IPS-18a (cell line): Measurements from ENCODE around the gene APLF.

Experiments used
- H3K27ac ChIP-seq: one replicate; pipeline ENCODE4 v1.5.1; 2013; ENCODE audit warnings: low read length
- H3K27me3 ChIP-seq: one replicate; pipeline ENCODE4 v1.6.1; 2013; ENCODE audit warnings: mild to moderate bottlenecking, low read length; ENCODE audit not compliant: control insufficient read depth, insufficient read depth
- H3K36me3 ChIP-seq: one replicate; pipeline ENCODE4 v1.6.1; 2013; ENCODE audit warnings: low read depth, low read length; ENCODE audit not compliant: control insufficient read depth
- H3K4me1 ChIP-seq: one replicate; pipeline ENCODE4 v1.6.1; 2013; ENCODE audit warnings: low read depth, low read length; ENCODE audit not compliant: control insufficient read depth
- H3K4me3 ChIP-seq: one replicate; pipeline ENCODE4 v1.5.1; 2013; ENCODE audit warnings: low read length
- H3K9ac ChIP-seq: one replicate; pipeline ENCODE4 v1.6.1; 2013; ENCODE audit warnings: mild to moderate bottlenecking, low read length, moderate library complexity
- H3K9me3 ChIP-seq: one replicate; pipeline ENCODE4 v1.6.1; 2013; ENCODE audit warnings: low read depth, low read length; ENCODE audit not compliant: control insufficient read depth

Gene APLF

GRCh38 chr2:68466361-68466777, 1.0 kb upstream of the APLF start:
- no peaks in the 10 kb centered on the region for H3K27me3 ChIP-seq
- no peak overlapping the region for H3K27ac ChIP-seq
- H3K9ac ChIP-seq, result peak overlapping the region; percentile 61

DNA sequence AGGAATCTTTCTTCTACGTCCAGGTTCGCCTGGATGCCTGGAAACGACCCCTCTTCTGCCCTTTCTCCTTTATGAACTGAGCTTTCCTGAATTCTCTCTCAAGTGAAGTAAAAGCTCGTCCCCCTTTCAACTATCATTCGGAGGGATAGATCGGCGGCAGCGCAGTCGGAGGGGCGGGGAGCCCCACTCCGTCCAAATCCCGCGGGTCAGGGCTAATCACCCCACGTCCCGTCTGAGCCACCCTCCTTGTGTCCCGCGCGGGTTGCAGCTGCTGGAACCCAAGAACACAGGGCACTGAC, 658 bp upstream of the APLF start:
- Histone ChIP-seq H3K9me3 (no peaks in the 10 kb centered on the region), H3K27ac (no peak overlapping the region), H3K27me3 (no peaks in the 10 kb centered on the region), H3K4me1 (peaks cover 6% of the 10 kb centered on the region), H3K9ac (peak overlapping the region; percentile 61), H3K4me3 (peak overlapping the region; percentile 91), H3K36me3 (no peaks in the 10 kb centered on the region)

More at GRCh38 chr2:68466361-68466777, 1.0 kb upstream of the APLF start:
- Histone ChIP-seq H3K9me3 (no peaks in the 10 kb centered on the region), H3K4me1 (peaks cover 6% of the 10 kb centered on the region), H3K4me3 (peak overlapping the region; percentile 91), H3K36me3 (no peaks in the 10 kb centered on the region)

DNA sequence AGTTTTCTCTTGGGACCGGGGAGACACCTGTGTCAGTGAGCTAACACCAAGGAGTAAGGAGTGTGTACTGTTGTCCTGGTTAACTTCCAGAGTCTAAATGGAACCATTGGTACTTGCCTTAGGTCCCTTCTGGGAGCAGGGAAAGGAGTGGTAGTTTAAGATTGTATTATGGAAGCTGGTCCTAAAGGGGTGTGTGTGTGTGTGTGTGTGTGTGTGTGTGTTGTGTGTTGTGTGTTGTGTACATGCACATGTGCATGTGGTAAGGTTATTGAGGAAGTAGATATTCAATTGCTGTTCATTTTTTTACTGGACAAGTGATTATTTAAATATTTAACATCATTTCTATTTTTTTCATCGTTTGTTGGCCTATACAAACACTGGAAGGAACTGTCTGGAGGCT, 1.4 kb downstream of the APLF start:
- H3K4me1 ChIP-seq, result peaks cover 6% of the 10 kb centered on the region
- H3K4me3 ChIP-seq, result peak overlapping the region; percentile 91
- no peaks in the 10 kb centered on the region for H3K9me3 ChIP-seq
- no peak overlapping the region for H3K27ac ChIP-seq
- H3K9ac ChIP-seq, result no peak overlapping the region
- no peaks in the 10 kb centered on the region for H3K27me3 ChIP-seq
- H3K36me3 ChIP-seq, result no peaks in the 10 kb centered on the region

- Histone ChIP-seq H3K9ac (no peak overlapping the region), H3K27ac (no peak overlapping the region)
Observed at GRCh38 chr2:68469935-68470334, 2.5 kb downstream of the APLF start.

DNA sequence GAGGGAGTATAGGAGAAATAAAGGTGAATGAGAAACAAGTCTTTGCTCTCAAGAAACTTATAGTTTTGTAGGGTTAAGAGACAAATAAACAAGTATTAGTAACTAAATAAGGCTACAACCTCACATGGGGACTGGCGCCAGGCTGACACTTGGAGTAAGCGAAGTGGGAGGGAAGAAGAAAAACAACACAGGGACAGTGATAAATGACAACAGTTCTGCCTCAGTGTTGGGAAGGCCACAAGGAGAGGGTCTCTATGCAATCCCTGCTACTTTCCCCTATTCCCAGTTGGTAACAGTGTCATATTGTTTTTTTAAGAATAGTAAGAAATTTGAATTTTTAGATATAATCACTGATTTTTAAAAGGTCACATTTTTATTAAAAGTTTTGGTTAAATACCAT, 4.0 kb downstream of the APLF start:
- Histone ChIP-seq H3K9me3 (no peaks in the 10 kb centered on the region), H3K4me1 (peaks cover 6% of the 10 kb centered on the region), H3K27me3 (no peaks in the 10 kb centered on the region), H3K36me3 (no peaks in the 10 kb centered on the region), H3K9ac (no peak overlapping the region), H3K4me3 (no peak overlapping the region), H3K27ac (no peak overlapping the region)

More at GRCh38 chr2:68469935-68470334, 2.5 kb downstream of the APLF start:
- Histone ChIP-seq H3K36me3 (no peaks in the 10 kb centered on the region), H3K9me3 (no peaks in the 10 kb centered on the region), H3K27me3 (no peaks in the 10 kb centered on the region), H3K4me1 (peaks cover 6% of the 10 kb centered on the region), H3K4me3 (no peak overlapping the region)

DNA sequence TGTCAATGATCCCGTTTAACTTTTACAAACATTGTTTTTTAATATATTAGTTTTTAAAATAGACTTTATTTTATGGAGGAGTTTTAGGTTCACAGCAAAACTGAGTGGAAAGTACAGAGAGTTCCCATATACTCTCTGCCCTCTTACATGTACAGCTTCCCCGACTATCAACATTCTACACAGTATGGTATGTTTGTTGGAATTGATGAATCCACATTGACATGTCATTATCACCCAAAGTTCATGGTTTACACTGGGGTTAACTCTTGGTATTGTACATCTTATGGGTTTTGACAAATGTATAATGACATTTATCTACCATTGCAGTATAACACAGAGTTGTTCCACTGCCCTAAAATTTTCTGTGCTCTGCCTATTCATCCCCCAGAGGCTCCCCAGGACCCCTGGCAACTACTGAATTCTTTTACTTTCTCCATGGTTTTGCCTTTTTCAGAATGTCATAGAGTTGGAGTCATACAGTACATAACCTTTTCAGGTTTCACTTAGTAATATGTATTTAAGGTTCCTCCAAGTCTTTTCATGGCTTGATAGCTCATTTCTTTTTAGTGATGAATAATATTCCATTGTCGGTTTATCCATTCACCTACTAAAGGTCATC, 5.5 kb downstream of the APLF start:
- Histone ChIP-seq H3K27ac (no peak overlapping the region), H3K36me3 (no peaks in the 10 kb centered on the region), H3K9ac (no peak overlapping the region), H3K4me1 (peaks cover 6% of the 10 kb centered on the region), H3K27me3 (no peaks in the 10 kb centered on the region), H3K9me3 (no peaks in the 10 kb centered on the region), H3K4me3 (no peak overlapping the region)

DNA sequence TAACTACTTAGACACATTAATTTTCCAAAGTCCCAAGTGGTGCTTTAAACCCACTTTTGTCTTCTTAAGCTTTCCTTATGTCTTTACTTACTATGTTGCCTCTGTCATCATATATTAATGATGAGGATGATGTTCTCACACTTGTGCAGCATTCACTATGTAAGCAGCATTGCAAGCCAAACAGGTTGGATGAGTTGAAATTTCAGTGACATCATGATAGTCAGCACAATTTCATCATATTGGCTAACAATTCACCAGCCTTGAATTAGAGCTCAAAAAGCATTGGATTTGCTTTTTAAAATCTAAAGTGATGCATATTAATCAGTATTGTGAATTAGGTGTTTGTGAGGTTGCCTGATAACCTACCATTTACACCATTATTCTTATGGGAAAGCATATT, 7.7 kb downstream of the APLF start:
- H3K4me3 ChIP-seq, result no peak overlapping the region
- no peaks in the 10 kb centered on the region for H3K9me3 ChIP-seq
- H3K4me1 ChIP-seq, result no peaks in the 10 kb centered on the region
- H3K9ac ChIP-seq, result no peak overlapping the region
- H3K36me3 ChIP-seq, result no peaks in the 10 kb centered on the region
- no peak overlapping the region for H3K27ac ChIP-seq
- no peaks in the 10 kb centered on the region for H3K27me3 ChIP-seq

- no peak overlapping the region for H3K9ac ChIP-seq
- H3K27me3 ChIP-seq, result no peaks in the 10 kb centered on the region
- no peaks in the 10 kb centered on the region for H3K36me3 ChIP-seq
- no peaks in the 10 kb centered on the region for H3K4me1 ChIP-seq
- no peak overlapping the region for H3K27ac ChIP-seq
- no peak overlapping the region for H3K4me3 ChIP-seq
- H3K9me3 ChIP-seq, result no peaks in the 10 kb centered on the region
Observed at GRCh38 chr2:68475576-68475975, 8.2 kb downstream of the APLF start.

DNA sequence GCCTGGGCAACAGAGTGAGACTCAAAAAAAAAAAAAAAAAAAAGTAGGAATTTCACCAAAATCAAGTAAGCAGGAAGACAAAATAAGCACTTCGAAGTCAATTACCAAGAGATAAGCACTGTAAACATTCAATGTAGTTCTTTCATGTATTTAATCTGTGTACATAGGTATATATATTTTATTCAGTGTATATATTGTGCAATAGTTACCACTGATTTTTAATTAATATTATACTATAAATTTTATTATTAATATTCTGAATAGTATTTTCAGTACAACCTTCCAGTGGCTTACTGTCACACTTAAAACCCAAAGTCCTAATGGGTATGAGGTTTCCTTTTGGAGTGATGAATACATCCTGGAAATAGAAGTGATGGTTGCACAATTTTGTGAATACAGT, 9.1 kb downstream of the APLF start:
- H3K27ac ChIP-seq, result no peak overlapping the region
- H3K4me1 ChIP-seq, result no peaks in the 10 kb centered on the region
- H3K9me3 ChIP-seq, result no peaks in the 10 kb centered on the region
- H3K9ac ChIP-seq, result no peak overlapping the region
- no peak overlapping the region for H3K4me3 ChIP-seq
- no peaks in the 10 kb centered on the region for H3K27me3 ChIP-seq
- H3K36me3 ChIP-seq, result no peaks in the 10 kb centered on the region

DNA sequence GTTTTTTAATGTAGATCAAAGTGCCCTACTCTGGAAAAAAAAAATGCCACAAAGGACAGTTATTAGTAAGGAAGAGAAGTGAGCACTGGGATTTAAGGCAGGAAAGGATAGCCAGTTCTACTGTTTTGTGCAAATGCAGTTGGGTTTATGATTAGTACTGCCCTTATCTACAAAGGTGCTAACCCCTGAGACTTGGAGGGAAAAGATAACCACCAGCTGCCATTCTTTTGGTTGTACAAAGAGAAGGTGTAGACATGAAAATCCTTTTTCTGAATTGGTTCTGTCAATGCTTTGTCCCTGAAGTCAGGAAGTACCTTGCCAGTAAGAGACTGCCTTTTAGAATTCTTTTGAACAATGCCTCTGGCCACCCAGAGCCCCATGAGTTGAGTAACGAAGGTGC, 11.3 kb downstream of the APLF start:
- no peaks in the 10 kb centered on the region for H3K27me3 ChIP-seq
- no peaks in the 10 kb centered on the region for H3K9me3 ChIP-seq
- H3K4me1 ChIP-seq, result no peaks in the 10 kb centered on the region
- H3K4me3 ChIP-seq, result no peak overlapping the region
- H3K9ac ChIP-seq, result no peak overlapping the region
- H3K27ac ChIP-seq, result no peak overlapping the region
- H3K36me3 ChIP-seq, result no peaks in the 10 kb centered on the region

- Histone ChIP-seq H3K4me1 (no peaks in the 10 kb centered on the region), H3K9me3 (no peaks in the 10 kb centered on the region), H3K4me3 (no peak overlapping the region), H3K9ac (no peak overlapping the region), H3K27me3 (no peaks in the 10 kb centered on the region), H3K36me3 (no peaks in the 10 kb centered on the region), H3K27ac (no peak overlapping the region)
Observed at GRCh38 chr2:68482296-68482820, 15.0 kb downstream of the APLF start.

DNA sequence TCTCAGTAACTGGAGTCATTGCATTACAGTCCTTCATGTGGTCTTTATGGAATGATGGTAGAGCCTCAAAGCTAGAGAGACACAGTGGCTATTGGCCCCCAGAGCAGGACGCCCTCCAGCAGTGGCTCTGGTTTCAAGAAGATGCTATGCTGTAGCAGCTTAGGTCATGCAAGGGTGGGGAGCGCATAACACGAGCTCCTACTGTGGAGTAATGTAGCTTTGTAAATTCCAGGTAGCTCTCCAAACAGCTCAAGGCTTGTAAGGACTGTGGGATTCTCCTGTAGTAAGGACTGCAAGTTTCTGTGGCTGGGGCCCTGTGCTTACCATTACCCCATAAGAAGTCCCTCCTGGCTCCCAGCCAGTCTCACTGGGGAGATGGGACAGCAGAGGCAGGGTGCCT, 15.6 kb downstream of the APLF start:
- H3K9ac ChIP-seq, result no peak overlapping the region
- no peak overlapping the region for H3K4me3 ChIP-seq
- H3K27me3 ChIP-seq, result no peaks in the 10 kb centered on the region
- no peaks in the 10 kb centered on the region for H3K4me1 ChIP-seq
- no peaks in the 10 kb centered on the region for H3K36me3 ChIP-seq
- H3K9me3 ChIP-seq, result no peaks in the 10 kb centered on the region
- H3K27ac ChIP-seq, result no peak overlapping the region
